Upper lobe of right lung (tissue), 1 donor: ENCODE results near the gene MYO7B. TPM values are rescaled to one million over a fixed set of nuclear protein-coding genes. Genes with fewer than 3 reads are reported as not detected.

ENCODE experiments used
- ATAC-seq: fragments of 200-7000 bp; cut with Tn5 transposase; one replicate; pipeline ENCODE4 v1.9.1; 2020; ENCODE audit warnings: mild to moderate bottlenecking, moderate library complexity
- DNase-seq: peaks from one replicate; pipeline ENCODE4 v3.0.0-alpha.2; 2020
- H3K27ac ChIP-seq: fragments of 200-600 bp; one replicate; pipeline ENCODE4 v1.8.0; 2022
- H3K27me3 ChIP-seq: fragments of 200-600 bp; one replicate; pipeline ENCODE4 v1.8.0; 2022; ENCODE audit warnings: mild to moderate bottlenecking
- H3K36me3 ChIP-seq: fragments of 200-600 bp; one replicate; pipeline ENCODE4 v1.8.0; 2022
- H3K4me1 ChIP-seq: fragments of 200-600 bp; one replicate; pipeline ENCODE4 v1.8.0; 2022
- H3K4me3 ChIP-seq: fragments of 200-600 bp; one replicate; pipeline ENCODE4 v1.8.0; 2022; ENCODE audit warnings: mild to moderate bottlenecking
- H3K9me3 ChIP-seq: fragments of 200-600 bp; one replicate; pipeline ENCODE4 v1.8.0; 2022
- intact Hi-C: fragments of 100-400 bp; cut with DNase I; formaldehyde crosslinking; loops from one replicate; pipeline ENCODE4 v1.11.0; 2022
- total RNA-seq: library from RNA; stranded (reverse); fragmentation: NEBNext Ultra II Directional; extraction: Animal tissue kit (Norgen Biotek cat#: 25700); gene quantifications from one replicate; pipeline ENCODE4 v1.2.1, GENCODE V29; 2021
- TF ChIP-seq, protein P1 (sequence below): fragments of 200-600 bp; IDR thresholded peaks from one replicate; pipeline ENCODE4 v1.8.0; 2022; ENCODE audit warnings: antibody characterized with exemption
- donor health status: DM: no; HTN: yes; CAD: no; lungs with severe emphysema.

Gene MYO7B
- total RNA-seq, 1 donor from 2014 or later = 2.2 TPM

DNA sequence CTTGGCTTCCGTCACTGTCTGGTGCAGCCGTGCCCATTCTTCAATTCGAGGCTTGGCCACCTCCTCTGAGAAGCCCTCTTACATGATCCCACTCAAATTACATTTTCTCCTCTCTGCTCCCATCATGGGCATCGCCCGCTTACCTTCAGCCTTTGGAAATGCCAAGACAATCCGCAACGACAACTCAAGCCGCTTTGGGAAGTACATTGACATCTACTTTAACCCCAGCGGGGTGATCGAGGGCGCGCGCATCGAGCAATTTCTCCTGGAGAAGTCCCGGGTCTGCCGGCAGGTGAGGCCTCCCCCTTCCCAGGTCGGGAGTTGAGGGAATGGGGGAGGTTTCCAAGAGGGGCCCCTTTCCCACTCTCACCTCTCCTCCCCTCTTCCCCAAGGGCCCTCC is 38.3 kb downstream of the MYO7B start:
- no peaks in the 10 kb centered on the region for H3K36me3 ChIP-seq
- no peak overlapping the region for H3K27ac ChIP-seq
- no peaks in the 10 kb centered on the region for H3K9me3 ChIP-seq
- intact Hi-C loops = no loop called here
- no peaks in the 10 kb centered on the region for H3K27me3 ChIP-seq
- DNase-seq (no peak), ATAC-seq (no peak)
- H3K4me3 ChIP-seq = no peak overlapping the region
- H3K4me1 ChIP-seq = peaks cover 6% of the 10 kb centered on the region
- TF ChIP-seq, protein P1, sequence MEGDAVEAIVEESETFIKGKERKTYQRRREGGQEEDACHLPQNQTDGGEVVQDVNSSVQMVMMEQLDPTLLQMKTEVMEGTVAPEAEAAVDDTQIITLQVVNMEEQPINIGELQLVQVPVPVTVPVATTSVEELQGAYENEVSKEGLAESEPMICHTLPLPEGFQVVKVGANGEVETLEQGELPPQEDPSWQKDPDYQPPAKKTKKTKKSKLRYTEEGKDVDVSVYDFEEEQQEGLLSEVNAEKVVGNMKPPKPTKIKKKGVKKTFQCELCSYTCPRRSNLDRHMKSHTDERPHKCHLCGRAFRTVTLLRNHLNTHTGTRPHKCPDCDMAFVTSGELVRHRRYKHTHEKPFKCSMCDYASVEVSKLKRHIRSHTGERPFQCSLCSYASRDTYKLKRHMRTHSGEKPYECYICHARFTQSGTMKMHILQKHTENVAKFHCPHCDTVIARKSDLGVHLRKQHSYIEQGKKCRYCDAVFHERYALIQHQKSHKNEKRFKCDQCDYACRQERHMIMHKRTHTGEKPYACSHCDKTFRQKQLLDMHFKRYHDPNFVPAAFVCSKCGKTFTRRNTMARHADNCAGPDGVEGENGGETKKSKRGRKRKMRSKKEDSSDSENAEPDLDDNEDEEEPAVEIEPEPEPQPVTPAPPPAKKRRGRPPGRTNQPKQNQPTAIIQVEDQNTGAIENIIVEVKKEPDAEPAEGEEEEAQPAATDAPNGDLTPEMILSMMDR = no peak

DNA sequence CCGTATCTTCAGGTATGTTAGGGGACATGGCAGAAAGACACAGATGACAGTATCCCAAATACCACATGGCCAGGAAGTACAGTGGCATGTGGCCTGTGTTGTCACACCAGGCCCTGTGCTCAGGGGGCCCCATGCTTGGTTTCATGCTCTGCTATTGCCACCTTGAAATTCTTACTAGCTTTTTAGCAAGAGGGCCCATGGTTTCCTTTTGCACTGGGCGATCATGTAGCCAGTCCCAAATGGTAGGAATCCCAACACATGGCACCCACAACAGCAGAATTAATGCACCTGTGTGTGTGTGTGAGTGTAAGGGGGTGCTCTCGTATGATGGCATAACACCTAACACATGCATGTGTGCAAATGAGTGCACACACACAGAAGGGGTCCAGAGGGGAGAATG is 39.2 kb downstream of the MYO7B start:
- no peaks in the 10 kb centered on the region for H3K27me3 ChIP-seq
- ATAC-seq (no peak), DNase-seq (peak; percentile 3)
- H3K9me3 ChIP-seq = no peaks in the 10 kb centered on the region
- TF ChIP-seq, protein P1 = no peak
- no peak overlapping the region for H3K27ac ChIP-seq
- H3K4me1 ChIP-seq = peaks cover 3% of the 10 kb centered on the region
- H3K4me3 ChIP-seq = no peak overlapping the region
- intact Hi-C loops = no loop called here
- H3K36me3 ChIP-seq = no peaks in the 10 kb centered on the region

DNA sequence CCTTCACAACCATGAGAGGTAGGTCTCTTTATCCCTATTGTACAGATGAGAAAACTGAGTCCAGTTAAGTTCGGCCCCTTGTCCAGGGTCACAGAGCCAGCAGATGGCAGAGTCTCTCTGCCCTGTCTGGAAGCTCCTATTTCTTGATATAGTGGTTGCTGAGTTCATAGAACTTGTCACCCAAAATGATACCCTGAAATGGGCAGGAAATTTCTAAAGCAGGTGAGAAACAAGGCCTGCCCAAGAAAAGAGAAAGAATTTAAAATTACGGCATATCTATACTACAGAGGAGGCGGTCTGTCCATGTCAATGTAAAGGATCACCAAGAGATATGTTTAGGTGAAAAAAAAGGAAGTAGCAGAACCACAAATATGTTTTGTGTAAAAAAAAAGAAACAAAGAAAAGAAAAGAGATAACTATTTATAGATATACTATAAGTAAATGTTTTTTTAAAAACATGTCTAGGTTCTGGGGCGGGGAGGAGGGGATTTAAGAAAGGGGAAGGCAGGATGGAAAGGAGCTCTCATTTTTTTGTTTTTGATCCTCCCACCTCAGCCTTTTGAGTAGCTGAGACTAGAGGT is 39.8 kb downstream of the MYO7B start:
- Histone ChIP-seq H3K36me3 (no peaks in the 10 kb centered on the region), H3K9me3 (no peaks in the 10 kb centered on the region), H3K27me3 (no peaks in the 10 kb centered on the region), H3K4me1 (no peaks in the 10 kb centered on the region), H3K4me3 (no peak overlapping the region), H3K27ac (no peak overlapping the region)
- TF ChIP-seq, protein P1 = no peak
- no peak for ATAC-seq
- intact Hi-C loops = no loop called here
- DNase-seq = no peak

DNA sequence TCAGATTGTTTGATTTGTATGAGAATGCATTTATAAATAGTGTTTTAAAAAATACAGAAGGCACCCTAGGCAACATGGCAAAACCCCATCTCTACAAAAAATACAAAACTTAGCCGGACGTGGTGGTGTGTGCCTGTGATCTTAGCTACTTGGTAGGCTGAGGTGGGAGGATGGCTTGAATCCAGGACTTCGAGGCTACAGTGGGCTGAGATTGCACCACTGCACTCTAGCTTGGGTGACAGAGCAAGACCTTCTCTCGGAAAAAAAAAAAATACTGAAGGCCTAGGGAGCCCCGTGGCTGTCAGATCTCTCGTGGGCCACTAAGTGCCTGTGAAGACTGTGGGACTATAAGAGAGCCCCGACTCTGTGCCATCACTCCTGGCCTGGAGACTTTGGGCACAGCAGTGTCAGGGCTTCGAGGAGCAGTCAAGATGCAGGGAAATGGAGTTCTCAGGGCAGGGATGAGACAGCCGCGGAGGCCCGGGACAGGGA is 40.5 kb downstream of the MYO7B start:
- H3K27ac ChIP-seq = no peak overlapping the region
- intact Hi-C loops = no loop called here
- no peak for ATAC-seq

DNA sequence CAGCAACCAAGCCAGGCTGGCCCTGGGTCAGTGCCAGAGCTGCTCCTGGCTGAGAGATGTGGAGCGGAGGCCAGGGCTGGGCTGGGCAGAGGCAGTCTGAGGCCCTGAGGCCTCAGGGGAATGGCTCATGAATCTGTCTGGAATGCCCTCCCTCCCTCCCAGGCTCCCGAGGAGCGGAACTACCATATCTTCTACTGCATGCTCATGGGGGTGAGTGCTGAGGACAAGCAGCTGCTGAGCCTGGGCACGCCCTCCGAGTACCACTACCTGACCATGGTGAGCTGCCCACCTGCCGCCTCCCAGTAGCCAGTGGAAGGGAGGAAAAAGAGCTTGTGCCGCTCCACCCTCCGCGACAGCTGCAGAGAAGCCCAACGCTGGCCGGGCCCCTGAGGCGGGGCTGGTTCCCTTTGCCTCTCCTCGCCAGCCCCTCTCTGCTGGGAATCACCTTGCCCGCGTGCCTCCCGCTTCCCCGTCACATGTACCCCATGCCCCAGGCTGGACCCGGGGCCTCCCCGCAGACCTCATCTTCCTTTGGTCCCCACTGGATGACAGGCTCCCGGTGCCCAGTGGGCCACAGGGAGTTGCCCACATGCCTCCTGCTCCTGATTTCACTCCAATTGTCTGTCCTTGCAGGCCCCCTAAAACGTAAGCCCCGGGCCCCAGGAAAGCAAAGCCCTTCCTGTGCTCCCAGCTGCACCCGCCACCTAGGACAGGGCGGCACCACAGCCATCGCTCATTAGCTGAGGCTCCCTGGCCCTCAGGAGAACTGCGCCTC is 41.1 kb downstream of the MYO7B start:
- intact Hi-C loops = no loop called here
- no peak overlapping the region for H3K4me3 ChIP-seq
- DNase-seq (peak; percentile 68), ATAC-seq (peak; percentile 72)
- no peak overlapping the region for H3K27ac ChIP-seq
- no peaks in the 10 kb centered on the region for H3K4me1 ChIP-seq
- no peaks in the 10 kb centered on the region for H3K27me3 ChIP-seq
- TF ChIP-seq, protein P1 = no peak
- H3K9me3 ChIP-seq = no peaks in the 10 kb centered on the region
- H3K36me3 ChIP-seq = no peaks in the 10 kb centered on the region

More for the DNA sequence above, 40.5 kb downstream of the MYO7B start:
- Histone ChIP-seq H3K27me3 (no peaks in the 10 kb centered on the region), H3K36me3 (no peaks in the 10 kb centered on the region), H3K9me3 (no peaks in the 10 kb centered on the region), H3K4me1 (no peaks in the 10 kb centered on the region), H3K4me3 (no peak overlapping the region)
- peak; percentile 7 for DNase-seq
- TF ChIP-seq, protein P1 = no peak
